Activated CD8-positive, alpha-beta memory T cell treated with anti-CD3 and anti-CD28 coated beads, Interleukin-2, amount 10 ng/mL, durations not matched to agents 7 days and 5 days (primary cell): Measurements from ENCODE around the gene ANO10. TPM values are rescaled to one million over a fixed set of nuclear protein-coding genes. Genes with fewer than 3 reads are reported as not detected.

Source experiments
- ATAC-seq: fragments of 150-1000 bp; cut with Tn5 transposase; one replicate; pipeline ENCODE4 v1.10.0; 2021; ENCODE audit warnings: moderate library complexity
- CTCF ChIA-PET: fragments of 350-600 bp; sonication (Branson Sonifier 250); formaldehyde crosslinking; loops from one replicate; lab custom pipeline; 2021; ENCODE audit warnings: antibody characterized with exemption; lab: Charles Lee
- DNase-seq: peaks from one replicate; pipeline ENCODE4 v3.0.0-alpha.2; 2020
- H3K27ac Mint-ChIP-seq: one replicate; pipeline ENCODE4 v1.8.0; 2021; ENCODE audit warnings: mild to moderate bottlenecking, mixed read lengths
- H3K27me3 Mint-ChIP-seq: one replicate; pipeline ENCODE4 v1.8.0; 2021; ENCODE audit warnings: mixed read lengths
- H3K36me3 Mint-ChIP-seq: one replicate; pipeline ENCODE4 v1.8.0; 2021; ENCODE audit warnings: mild to moderate bottlenecking, mixed read lengths
- H3K4me1 Mint-ChIP-seq: one replicate; pipeline ENCODE4 v1.8.0; 2021; ENCODE audit warnings: mixed read lengths
- H3K4me3 Mint-ChIP-seq: one replicate; pipeline ENCODE4 v1.8.0; 2021; ENCODE audit warnings: mild to moderate bottlenecking, moderate library complexity, mixed read lengths
- H3K9me3 Mint-ChIP-seq: one replicate; pipeline ENCODE4 v1.8.0; 2022; ENCODE audit warnings: low read depth, mixed read lengths
- total RNA-seq, 2 experiments: library from RNA; stranded (reverse); gene quantifications; one replicate each; pipeline ENCODE4 v1.2.3, GENCODE V29; 2021

The ANO10 gene
- total RNA-seq, 2 experiments from 2014 or later = 10.7 to 13.1 TPM

DNA sequence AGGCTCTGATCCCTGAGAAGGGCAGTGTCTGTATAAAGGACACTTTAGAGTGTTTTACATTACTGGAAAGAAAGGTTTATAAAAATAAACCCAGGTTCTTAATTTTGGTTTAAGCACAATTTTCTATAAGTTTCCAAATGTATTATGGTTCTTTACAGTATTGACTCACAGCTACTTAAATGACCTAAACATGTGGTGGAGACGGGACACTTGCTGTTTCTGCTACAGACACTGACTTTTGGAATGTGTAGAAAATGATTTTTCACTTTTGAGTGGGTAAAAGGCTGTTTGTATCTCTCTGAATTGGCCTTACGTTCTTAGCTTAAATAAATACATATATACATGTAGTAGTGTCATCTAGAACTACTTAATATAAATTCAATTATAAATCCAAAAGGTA, 280.0 kb downstream of the ANO10 start:
- ATAC-seq = no peak
- H3K27ac Mint-ChIP-seq = no peak overlapping the region
- CTCF ChIA-PET = no interaction called here
- H3K36me3 Mint-ChIP-seq = peaks cover 82% of the 10 kb centered on the region
- H3K4me3 Mint-ChIP-seq = no peak overlapping the region
- peaks cover 11% of the 10 kb centered on the region for H3K9me3 Mint-ChIP-seq
- DNase-seq = no peak
- H3K27me3 Mint-ChIP-seq = no peaks in the 10 kb centered on the region
- peaks cover 57% of the 10 kb centered on the region for H3K4me1 Mint-ChIP-seq

DNA sequence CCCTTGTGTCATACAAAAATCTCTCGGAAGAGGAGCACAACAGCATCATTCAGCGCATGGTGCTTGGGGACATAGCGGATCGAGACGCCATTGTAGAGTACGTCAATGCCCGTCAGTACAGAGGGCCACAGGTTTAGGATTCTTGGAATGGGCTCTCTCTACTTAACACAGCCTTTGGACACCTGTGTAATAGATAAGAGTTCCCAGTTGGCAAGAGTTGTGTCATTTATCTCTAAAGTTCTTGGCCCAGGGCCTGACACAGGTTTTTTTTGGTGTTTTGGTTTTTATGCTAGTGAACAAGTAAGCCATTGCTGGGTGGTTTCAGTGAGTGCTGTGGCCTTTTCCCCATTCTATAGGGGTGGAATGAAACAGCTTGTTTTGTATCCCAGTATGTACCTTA, 281.4 kb downstream of the ANO10 start:
- H3K4me1 Mint-ChIP-seq = peaks cover 45% of the 10 kb centered on the region
- H3K4me3 Mint-ChIP-seq = no peak overlapping the region
- CTCF ChIA-PET = no interaction called here
- no peaks in the 10 kb centered on the region for H3K27me3 Mint-ChIP-seq
- H3K27ac Mint-ChIP-seq = no peak overlapping the region
- H3K9me3 Mint-ChIP-seq = peaks cover 16% of the 10 kb centered on the region
- ATAC-seq (no peak), DNase-seq (no peak)
- peaks cover 86% of the 10 kb centered on the region for H3K36me3 Mint-ChIP-seq

- Mint-ChIP-seq H3K9me3 (peaks cover 16% of the 10 kb centered on the region), H3K27ac (no peak overlapping the region), H3K36me3 (peaks cover 81% of the 10 kb centered on the region), H3K4me1 (peaks cover 26% of the 10 kb centered on the region), H3K27me3 (no peaks in the 10 kb centered on the region), H3K4me3 (no peak overlapping the region)
- CTCF ChIA-PET = interaction anchor here (1.1 kb wide), 1 partner anchor 22 kb away, joined by 3 read pairs; no protein-coding TSS in a partner anchor
- ATAC-seq (no peak), DNase-seq (no peak)
Measured at GRCh38 chr3:43338295-43338694, 283.5 kb downstream of the ANO10 start.

GRCh38 chr3:43335799-43336198, 286.0 kb downstream of the ANO10 start:
- CTCF ChIA-PET = interaction anchor here (0.8 to 4.6 kb wide), 3 partner anchors 8 to 167 kb away, joined by 3 to 15 read pairs (median 3); no protein-coding TSS in a partner anchor
- no peak for DNase-seq
- Mint-ChIP-seq H3K27me3 (no peaks in the 10 kb centered on the region), H3K27ac (no peak overlapping the region), H3K4me3 (no peak overlapping the region), H3K36me3 (peaks cover 87% of the 10 kb centered on the region), H3K4me1 (peaks cover 8% of the 10 kb centered on the region), H3K9me3 (peaks cover 16% of the 10 kb centered on the region)
- no peak for ATAC-seq

- Mint-ChIP-seq H3K4me1 (peaks cover 3% of the 10 kb centered on the region), H3K9me3 (peaks cover 16% of the 10 kb centered on the region), H3K27me3 (no peaks in the 10 kb centered on the region), H3K36me3 (peaks cover 83% of the 10 kb centered on the region), H3K4me3 (no peak overlapping the region), H3K27ac (no peak overlapping the region)
- DNase-seq (no peak), ATAC-seq (no peak)
- CTCF ChIA-PET = interaction anchor here (0.8 to 4.6 kb wide), 2 partner anchors 10 to 168 kb away, joined by 3 to 15 read pairs; no protein-coding TSS in a partner anchor
Measured at GRCh38 chr3:43334976-43335375, 286.8 kb downstream of the ANO10 start.

DNA sequence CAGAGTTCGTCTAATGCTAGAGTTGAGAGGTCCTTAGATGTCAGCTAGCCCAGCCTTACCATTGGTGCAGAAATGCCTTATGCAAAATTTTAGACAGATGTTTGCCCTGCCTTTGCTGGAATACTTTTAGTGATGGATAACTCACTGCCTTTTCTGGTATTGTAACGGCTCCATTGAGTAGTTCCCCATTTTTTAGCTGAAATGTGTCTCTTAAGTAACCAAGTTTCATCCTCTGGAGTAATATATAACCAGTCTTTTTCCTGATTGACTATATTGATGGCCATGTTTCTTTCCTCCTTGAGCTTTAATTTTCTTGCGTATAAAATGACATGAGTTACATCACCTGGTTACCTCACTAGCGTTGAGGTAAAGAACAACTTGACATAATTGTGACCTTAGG, 290.4 kb downstream of the ANO10 start:
- H3K9me3 Mint-ChIP-seq = peaks cover 7% of the 10 kb centered on the region
- H3K27ac Mint-ChIP-seq = no peak overlapping the region
- peaks cover 67% of the 10 kb centered on the region for H3K36me3 Mint-ChIP-seq
- no peak overlapping the region for H3K4me3 Mint-ChIP-seq
- CTCF ChIA-PET = interaction anchor here (1.1 kb wide), 1 partner anchor 10 kb away, joined by 3 read pairs; no protein-coding TSS in a partner anchor
- no peak for DNase-seq
- no peaks in the 10 kb centered on the region for H3K27me3 Mint-ChIP-seq
- ATAC-seq = no peak
- peaks cover 20% of the 10 kb centered on the region for H3K4me1 Mint-ChIP-seq

DNA sequence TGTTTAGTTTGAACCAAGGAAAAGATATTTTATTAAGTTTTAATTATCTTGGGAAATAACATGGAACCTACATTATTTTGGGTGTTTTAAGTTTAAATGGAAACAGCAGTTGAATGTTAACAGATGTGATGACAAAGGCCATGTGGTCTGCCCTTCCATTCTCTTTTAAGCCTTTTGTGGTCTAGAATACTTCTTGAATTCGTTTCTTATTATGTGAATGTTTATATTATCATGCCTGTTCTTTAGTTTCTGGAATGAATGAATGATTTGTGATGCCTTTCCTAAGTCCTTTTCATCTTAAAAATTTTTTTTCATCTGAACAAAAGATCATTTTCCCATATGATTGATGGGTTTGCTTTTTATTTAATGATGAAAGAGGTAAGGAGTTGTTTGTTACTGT, 290.8 kb downstream of the ANO10 start:
- CTCF ChIA-PET = interaction anchor here (1.1 kb wide), 1 partner anchor 10 kb away, joined by 3 read pairs; no protein-coding TSS in a partner anchor
- peaks cover 24% of the 10 kb centered on the region for H3K4me1 Mint-ChIP-seq
- DNase-seq = no peak

GRCh38 chr3:43328653-43329052, 293.2 kb downstream of the ANO10 start:
- Mint-ChIP-seq H3K36me3 (peaks cover 54% of the 10 kb centered on the region), H3K27ac (no peak overlapping the region), H3K4me3 (no peak overlapping the region), H3K27me3 (no peaks in the 10 kb centered on the region), H3K9me3 (peaks cover 2% of the 10 kb centered on the region), H3K4me1 (peaks cover 35% of the 10 kb centered on the region)
- no peak for ATAC-seq
- DNase-seq = no peak
- CTCF ChIA-PET = no interaction called here

More for the DNA sequence above, 290.8 kb downstream of the ANO10 start:
- H3K27me3 Mint-ChIP-seq = no peaks in the 10 kb centered on the region
- H3K36me3 Mint-ChIP-seq = peaks cover 64% of the 10 kb centered on the region
- ATAC-seq = no peak
- H3K4me3 Mint-ChIP-seq = no peak overlapping the region
- H3K9me3 Mint-ChIP-seq = peaks cover 7% of the 10 kb centered on the region
- H3K27ac Mint-ChIP-seq = no peak overlapping the region

DNA sequence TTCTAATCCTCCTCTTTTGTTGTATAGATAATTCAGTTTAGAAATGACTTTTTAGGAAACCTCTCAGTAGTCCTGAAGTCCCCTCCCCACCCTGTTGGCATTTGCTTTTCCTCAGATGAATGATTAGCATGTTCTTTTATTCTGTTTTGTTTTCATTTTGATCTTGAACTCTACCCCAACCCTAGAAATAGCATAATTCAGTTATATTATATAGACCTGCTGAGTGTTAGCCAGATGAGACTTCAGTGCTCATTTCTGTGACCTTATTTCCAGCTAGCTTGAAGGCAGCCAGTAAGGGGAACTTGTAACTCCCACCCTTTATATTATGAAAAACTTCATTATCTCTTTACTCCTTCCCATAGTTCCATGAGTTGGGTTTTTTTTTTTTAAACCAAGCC, 294.2 kb downstream of the ANO10 start:
- ATAC-seq (no peak), DNase-seq (no peak)
- H3K4me3 Mint-ChIP-seq = no peak overlapping the region
- H3K36me3 Mint-ChIP-seq = peaks cover 54% of the 10 kb centered on the region
- peaks cover 37% of the 10 kb centered on the region for H3K4me1 Mint-ChIP-seq
- peaks cover 2% of the 10 kb centered on the region for H3K9me3 Mint-ChIP-seq
- CTCF ChIA-PET = interaction anchor here (1.1 kb wide), 1 partner anchor 9 kb away, joined by 3 read pairs; no protein-coding TSS in a partner anchor
- no peaks in the 10 kb centered on the region for H3K27me3 Mint-ChIP-seq
- no peak overlapping the region for H3K27ac Mint-ChIP-seq

DNA sequence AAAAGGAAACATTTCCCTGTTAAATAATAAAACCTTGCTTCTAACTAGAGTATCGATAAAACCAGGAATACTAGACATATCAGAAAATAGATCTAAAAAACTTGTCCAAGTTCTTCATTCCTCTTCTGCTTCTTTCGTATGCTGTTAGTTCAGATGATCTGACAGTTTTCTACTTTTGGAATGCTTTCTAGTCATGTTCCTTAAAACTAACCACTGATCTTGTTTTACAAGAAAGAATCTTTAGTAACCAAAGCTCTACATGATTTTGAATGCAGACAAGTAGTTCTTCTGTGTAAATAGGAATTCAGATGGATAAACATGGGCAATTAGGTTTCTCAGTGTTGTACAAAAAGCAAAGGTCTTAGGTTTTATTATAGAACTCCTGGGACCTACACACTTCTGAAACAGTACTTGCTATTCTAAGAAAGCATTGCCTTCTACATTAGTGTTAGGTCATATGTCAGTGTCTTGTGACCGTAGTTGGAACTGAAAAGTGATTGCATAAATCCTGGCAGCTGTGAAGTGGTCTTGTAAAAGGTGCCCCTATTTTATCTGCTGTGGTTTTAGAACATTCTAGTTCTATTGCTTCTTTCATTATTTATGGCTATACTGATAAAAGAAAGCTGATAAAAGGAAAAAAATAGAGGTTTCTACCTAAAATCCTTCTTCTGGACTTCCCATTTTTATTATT, 294.8 kb downstream of the ANO10 start:
- DNase-seq (no peak), ATAC-seq (no peak)
- H3K27me3 Mint-ChIP-seq = no peaks in the 10 kb centered on the region
- peaks cover 53% of the 10 kb centered on the region for H3K36me3 Mint-ChIP-seq
- H3K4me1 Mint-ChIP-seq = peaks cover 37% of the 10 kb centered on the region
- peak overlapping the region; percentile 7 for H3K27ac Mint-ChIP-seq
- CTCF ChIA-PET = interaction anchor here (1.1 kb wide), 1 partner anchor 9 kb away, joined by 3 read pairs; no protein-coding TSS in a partner anchor
- peaks cover 2% of the 10 kb centered on the region for H3K9me3 Mint-ChIP-seq
- no peak overlapping the region for H3K4me3 Mint-ChIP-seq

DNA sequence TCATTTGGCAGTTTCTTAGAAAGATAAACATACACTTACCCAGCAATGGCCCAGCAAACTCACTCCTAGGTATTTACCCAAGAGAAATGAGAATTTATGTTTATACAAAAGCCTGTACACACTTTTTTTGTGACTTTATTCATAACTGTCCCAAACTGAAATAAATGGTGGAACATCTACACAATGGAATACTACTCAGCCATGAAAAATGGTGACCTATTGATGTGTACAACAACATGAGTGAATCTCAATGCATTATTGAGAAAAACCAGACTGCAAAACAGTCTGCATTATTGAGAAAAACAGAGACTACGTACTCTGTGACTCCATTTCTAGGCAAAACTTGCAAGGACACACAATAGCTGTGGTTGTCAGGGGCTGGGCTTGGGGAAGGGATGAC, 298.3 kb downstream of the ANO10 start:
- H3K36me3 Mint-ChIP-seq = peaks cover 52% of the 10 kb centered on the region

DNA sequence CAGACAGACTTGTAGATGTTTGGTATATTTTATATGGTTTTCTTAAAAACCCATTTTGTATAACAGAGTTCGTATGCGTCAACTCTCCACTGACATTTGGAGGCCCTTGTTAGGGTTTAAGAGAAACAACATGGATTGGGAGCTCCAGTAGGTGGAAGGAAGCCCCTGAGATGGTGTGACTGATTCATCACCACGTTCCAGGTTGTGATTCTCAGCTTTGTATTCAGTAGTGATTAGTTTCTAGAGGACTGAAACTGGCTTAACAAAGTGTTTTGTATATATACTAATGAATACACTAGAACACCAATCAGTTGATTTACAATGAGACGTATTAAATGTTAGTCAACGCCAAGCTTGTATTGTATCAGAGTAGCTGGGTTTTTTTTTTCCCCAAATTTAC, 301.5 kb downstream of the ANO10 start:
- CTCF ChIA-PET = interaction anchor here (1.2 to 1.3 kb wide), 3 partner anchors 13 to 36 kb away, joined by 3 to 4 read pairs (median 3); no protein-coding TSS in a partner anchor
- ATAC-seq (no peak), DNase-seq (no peak)
- Mint-ChIP-seq H3K27ac (no peak overlapping the region), H3K27me3 (no peaks in the 10 kb centered on the region), H3K36me3 (peaks cover 54% of the 10 kb centered on the region), H3K9me3 (no peaks in the 10 kb centered on the region), H3K4me1 (peaks cover 26% of the 10 kb centered on the region), H3K4me3 (no peak overlapping the region)

More for the DNA sequence above, 298.3 kb downstream of the ANO10 start:
- no peak for ATAC-seq
- DNase-seq = no peak
- Mint-ChIP-seq H3K27me3 (no peaks in the 10 kb centered on the region), H3K9me3 (peaks cover under 1% of the 10 kb centered on the region), H3K27ac (no peak overlapping the region), H3K4me1 (peaks cover 43% of the 10 kb centered on the region), H3K4me3 (no peak overlapping the region)
- CTCF ChIA-PET = no interaction called here

GRCh38 chr3:43319794-43320193, 302.0 kb downstream of the ANO10 start:
- no peak for ATAC-seq
- Mint-ChIP-seq H3K27me3 (no peaks in the 10 kb centered on the region), H3K4me3 (no peak overlapping the region), H3K36me3 (peaks cover 54% of the 10 kb centered on the region), H3K27ac (no peak overlapping the region), H3K4me1 (peaks cover 23% of the 10 kb centered on the region), H3K9me3 (no peaks in the 10 kb centered on the region)
- no peak for DNase-seq
- CTCF ChIA-PET = interaction anchor here (1.2 to 1.3 kb wide), 2 partner anchors 27 to 35 kb away, joined by 3 read pairs; no protein-coding TSS in a partner anchor

GRCh38 chr3:43319376-43319775, 302.4 kb downstream of the ANO10 start:
- Mint-ChIP-seq H3K9me3 (no peaks in the 10 kb centered on the region), H3K4me3 (no peak overlapping the region), H3K27me3 (no peaks in the 10 kb centered on the region), H3K36me3 (peaks cover 54% of the 10 kb centered on the region), H3K27ac (no peak overlapping the region), H3K4me1 (peaks cover 22% of the 10 kb centered on the region)
- CTCF ChIA-PET = no interaction called here
- DNase-seq = no peak
- no peak for ATAC-seq
